ENCODE results near the gene DTD2.

GRCh38 chr14:31408421-31408820 lies 48.9 kb downstream of the DTD2 start:
- TF ChIP-seq CTCF (conservative IDR thresholded peaks at IDR 0.05; ENCODE audit: low read depth, low read length) (no peak), EZH2 (IDR thresholded peaks at IDR 0.05; ENCODE audit: borderline replicate concordance, low read depth, low read length, poor library complexity, severe bottlenecking) (no peak)

Measured in A673 (cell line).